K562 (cell line): Measurements from ENCODE around the gene GLDC. TPM values are rescaled to one million over a fixed set of nuclear protein-coding genes. Genes with fewer than 3 reads are reported as not detected.

ENCODE experiments used
- CBFB ChIP-seq: sonication (generic); formaldehyde crosslinking; IDR thresholded peaks from 2 replicates; pipeline ENCODE4 v1.4.0; 2020; ENCODE audit warnings: mild to moderate bottlenecking, missing genetic modification reagents
- E2F8 ChIP-seq: fragments of 450-650 bp; IDR thresholded peaks from 2 replicates; pipeline ENCODE4 v1.7.1; 2018; ENCODE audit warnings: mild to moderate bottlenecking, low read depth; ENCODE audit not compliant: partially characterized antibody
- KAT7 ChIP-seq: sonication (generic); formaldehyde crosslinking; IDR thresholded peaks from 2 replicates; pipeline ENCODE4 v1.8.0; 2022; ENCODE audit warnings: missing genetic modification reagents, mild to moderate bottlenecking, borderline replicate concordance
- SIX5 ChIP-seq, 2 experiments: IDR thresholded peaks; 2 replicates each; pipeline ENCODE4 v1.6.1; 2011; ENCODE audit warnings: low read length in 2 of 2, borderline replicate concordance in 1 of 2, low read depth in 1 of 2, mild to moderate bottlenecking in 1 of 2, moderate library complexity in 1 of 2; ENCODE audit not compliant: insufficient read depth in 1 of 2
- SNAPC5 ChIP-seq: fragments of 250-450 bp; sonication (Bioruptor Pico); IDR thresholded peaks from 2 replicates; pipeline ENCODE4 v1.8.0; 2021; ENCODE audit warnings: moderate library complexity, mild to moderate bottlenecking, inconsistent platforms
- UBTF ChIP-seq, 2 experiments: IDR thresholded peaks; 2 replicates each; pipeline ENCODE4 v1.6.1; 2012; ENCODE audit warnings: improper control_type of control experiment in 2 of 2, low read depth in 2 of 2, low read length in 2 of 2, borderline replicate concordance in 1 of 2
- XRCC3 ChIP-seq: fragments of 450-650 bp; IDR thresholded peaks from 2 replicates; pipeline ENCODE4 v1.6.1; 2017; ENCODE audit warnings: mild to moderate bottlenecking, moderate library complexity
- ZBED1 ChIP-seq: IDR thresholded peaks from 2 replicates; pipeline ENCODE4 v1.6.1; 2014
- ZKSCAN3 ChIP-seq: fragments of 250-450 bp; sonication (Bioruptor Pico); IDR thresholded peaks from 2 replicates; pipeline ENCODE4 v1.4.0; 2020
- ZNF436 ChIP-seq: fragments of 250-450, 450-650 bp; sonication (Bioruptor Pico); formaldehyde crosslinking; IDR thresholded peaks from 2 replicates; pipeline ENCODE4 v1.7.0; 2020; ENCODE audit warnings: mild to moderate bottlenecking
- ZNF584 ChIP-seq: fragments of 200-800 bp; sonication (Bioruptor generic); IDR thresholded peaks from 2 replicates; pipeline ENCODE4 v1.6.1; 2016; ENCODE audit warnings: low read depth, mild to moderate bottlenecking, missing genetic modification characterization, missing compliant biosample characterization
- polyA plus RNA-seq, 8 experiments: library from polyadenylated mRNA; depleted of rRNA in 4 of 8; stranded (reverse) in 5 of 8; unstranded in 3 of 8; fragments of >200 nt; fragmentation: Nextera tagmentation in 2 of 8; fragmentation: Illumina TruSeq in 1 of 8; extraction: Ambion mirVana in 2 of 8; extraction: Trizol in 1 of 8; gene quantifications; 2 replicates each; pipeline versions ENCODE4 v1.2.1 to v1.2.3, GENCODE V29; 2011 to 2014; ENCODE audit warnings: inconsistent platforms in 1 of 8, missing spikeins in 1 of 8
- total RNA-seq, 7 experiments: library from RNA; depleted of rRNA in 6 of 7; stranded (reverse); fragments of >200 nt in 6 of 7; fragmentation: Illumina TruSeq in 2 of 7; extraction: Trizol in 2 of 7; gene quantifications; 2 replicates each; pipeline versions ENCODE4 v1.2.1 to v1.2.3, GENCODE V29; 2011 to 2021; ENCODE audit warnings: low replicate concordance in 1 of 7
- TF ChIP-seq, protein P1 (sequence below): fragments of 200-600 bp; sonication (generic); IDR thresholded peaks from one replicate; pipeline ENCODE4 v1.6.1; 2012; ENCODE audit warnings: mild to moderate bottlenecking, low read depth, low read length, inconsistent platforms

GLDC gene
- total and polyA plus RNA-seq, 9 of the 15 experiments (the other 6 are each of a cell fraction or from before 2014, with no cell fraction given): 0.03 to 0.27 (median 0.08) TPM; not detected in 6

- TF ChIP-seq, protein P1, sequence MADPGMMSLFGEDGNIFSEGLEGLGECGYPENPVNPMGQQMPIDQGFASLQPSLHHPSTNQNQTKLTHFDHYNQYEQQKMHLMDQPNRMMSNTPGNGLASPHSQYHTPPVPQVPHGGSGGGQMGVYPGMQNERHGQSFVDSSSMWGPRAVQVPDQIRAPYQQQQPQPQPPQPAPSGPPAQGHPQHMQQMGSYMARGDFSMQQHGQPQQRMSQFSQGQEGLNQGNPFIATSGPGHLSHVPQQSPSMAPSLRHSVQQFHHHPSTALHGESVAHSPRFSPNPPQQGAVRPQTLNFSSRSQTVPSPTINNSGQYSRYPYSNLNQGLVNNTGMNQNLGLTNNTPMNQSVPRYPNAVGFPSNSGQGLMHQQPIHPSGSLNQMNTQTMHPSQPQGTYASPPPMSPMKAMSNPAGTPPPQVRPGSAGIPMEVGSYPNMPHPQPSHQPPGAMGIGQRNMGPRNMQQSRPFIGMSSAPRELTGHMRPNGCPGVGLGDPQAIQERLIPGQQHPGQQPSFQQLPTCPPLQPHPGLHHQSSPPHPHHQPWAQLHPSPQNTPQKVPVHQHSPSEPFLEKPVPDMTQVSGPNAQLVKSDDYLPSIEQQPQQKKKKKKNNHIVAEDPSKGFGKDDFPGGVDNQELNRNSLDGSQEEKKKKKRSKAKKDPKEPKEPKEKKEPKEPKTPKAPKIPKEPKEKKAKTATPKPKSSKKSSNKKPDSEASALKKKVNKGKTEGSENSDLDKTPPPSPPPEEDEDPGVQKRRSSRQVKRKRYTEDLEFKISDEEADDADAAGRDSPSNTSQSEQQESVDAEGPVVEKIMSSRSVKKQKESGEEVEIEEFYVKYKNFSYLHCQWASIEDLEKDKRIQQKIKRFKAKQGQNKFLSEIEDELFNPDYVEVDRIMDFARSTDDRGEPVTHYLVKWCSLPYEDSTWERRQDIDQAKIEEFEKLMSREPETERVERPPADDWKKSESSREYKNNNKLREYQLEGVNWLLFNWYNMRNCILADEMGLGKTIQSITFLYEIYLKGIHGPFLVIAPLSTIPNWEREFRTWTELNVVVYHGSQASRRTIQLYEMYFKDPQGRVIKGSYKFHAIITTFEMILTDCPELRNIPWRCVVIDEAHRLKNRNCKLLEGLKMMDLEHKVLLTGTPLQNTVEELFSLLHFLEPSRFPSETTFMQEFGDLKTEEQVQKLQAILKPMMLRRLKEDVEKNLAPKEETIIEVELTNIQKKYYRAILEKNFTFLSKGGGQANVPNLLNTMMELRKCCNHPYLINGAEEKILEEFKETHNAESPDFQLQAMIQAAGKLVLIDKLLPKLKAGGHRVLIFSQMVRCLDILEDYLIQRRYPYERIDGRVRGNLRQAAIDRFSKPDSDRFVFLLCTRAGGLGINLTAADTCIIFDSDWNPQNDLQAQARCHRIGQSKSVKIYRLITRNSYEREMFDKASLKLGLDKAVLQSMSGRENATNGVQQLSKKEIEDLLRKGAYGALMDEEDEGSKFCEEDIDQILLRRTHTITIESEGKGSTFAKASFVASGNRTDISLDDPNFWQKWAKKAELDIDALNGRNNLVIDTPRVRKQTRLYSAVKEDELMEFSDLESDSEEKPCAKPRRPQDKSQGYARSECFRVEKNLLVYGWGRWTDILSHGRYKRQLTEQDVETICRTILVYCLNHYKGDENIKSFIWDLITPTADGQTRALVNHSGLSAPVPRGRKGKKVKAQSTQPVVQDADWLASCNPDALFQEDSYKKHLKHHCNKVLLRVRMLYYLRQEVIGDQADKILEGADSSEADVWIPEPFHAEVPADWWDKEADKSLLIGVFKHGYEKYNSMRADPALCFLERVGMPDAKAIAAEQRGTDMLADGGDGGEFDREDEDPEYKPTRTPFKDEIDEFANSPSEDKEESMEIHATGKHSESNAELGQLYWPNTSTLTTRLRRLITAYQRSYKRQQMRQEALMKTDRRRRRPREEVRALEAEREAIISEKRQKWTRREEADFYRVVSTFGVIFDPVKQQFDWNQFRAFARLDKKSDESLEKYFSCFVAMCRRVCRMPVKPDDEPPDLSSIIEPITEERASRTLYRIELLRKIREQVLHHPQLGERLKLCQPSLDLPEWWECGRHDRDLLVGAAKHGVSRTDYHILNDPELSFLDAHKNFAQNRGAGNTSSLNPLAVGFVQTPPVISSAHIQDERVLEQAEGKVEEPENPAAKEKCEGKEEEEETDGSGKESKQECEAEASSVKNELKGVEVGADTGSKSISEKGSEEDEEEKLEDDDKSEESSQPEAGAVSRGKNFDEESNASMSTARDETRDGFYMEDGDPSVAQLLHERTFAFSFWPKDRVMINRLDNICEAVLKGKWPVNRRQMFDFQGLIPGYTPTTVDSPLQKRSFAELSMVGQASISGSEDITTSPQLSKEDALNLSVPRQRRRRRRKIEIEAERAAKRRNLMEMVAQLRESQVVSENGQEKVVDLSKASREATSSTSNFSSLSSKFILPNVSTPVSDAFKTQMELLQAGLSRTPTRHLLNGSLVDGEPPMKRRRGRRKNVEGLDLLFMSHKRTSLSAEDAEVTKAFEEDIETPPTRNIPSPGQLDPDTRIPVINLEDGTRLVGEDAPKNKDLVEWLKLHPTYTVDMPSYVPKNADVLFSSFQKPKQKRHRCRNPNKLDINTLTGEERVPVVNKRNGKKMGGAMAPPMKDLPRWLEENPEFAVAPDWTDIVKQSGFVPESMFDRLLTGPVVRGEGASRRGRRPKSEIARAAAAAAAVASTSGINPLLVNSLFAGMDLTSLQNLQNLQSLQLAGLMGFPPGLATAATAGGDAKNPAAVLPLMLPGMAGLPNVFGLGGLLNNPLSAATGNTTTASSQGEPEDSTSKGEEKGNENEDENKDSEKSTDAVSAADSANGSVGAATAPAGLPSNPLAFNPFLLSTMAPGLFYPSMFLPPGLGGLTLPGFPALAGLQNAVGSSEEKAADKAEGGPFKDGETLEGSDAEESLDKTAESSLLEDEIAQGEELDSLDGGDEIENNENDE: no peak
- TF ChIP-seq SNAPC5 (CRISPR knock-in tag) (no peak), E2F8 (no peak), KAT7 (peak; percentile 86), SIX5 (IDR thresholded peaks at IDR 0.05; ENCODE audit: borderline replicate concordance in 1 of 2, insufficient read depth in 1 of 2, low read depth in 1 of 2, low read length in 2 of 2) (no peak), CBFB (CRISPR knock-in tag) (0 out of 2 replicates have a peak, but pooled peaks have one; percentile 67), ZBED1 (no peak), UBTF (IDR thresholded peaks at IDR 0.05; ENCODE audit: borderline replicate concordance in 1 of 2, low read depth in 2 of 2, low read length in 2 of 2) (0 out of 4 replicates have a peak, but pooled peaks of 1 of the 2 experiments have one; percentile 23), ZNF584 (no peak), ZKSCAN3 (no peak), XRCC3 (no peak), ZNF436 (CRISPR knock-in tag) (no peak)
These were observed 35.2 kb upstream of the GLDC start (continued) for GRCh38 chr9:6680797-6681146.
